ENCODE results near the gene ATP13A4.

ATP13A4 gene

GRCh38 chr3:193391902-193392301, 162.8 kb downstream of the ATP13A4 start:
- peak; percentile 44 for DNase-seq (ENCODE audit: low spot score)

GRCh38 chr3:193389335-193389734, 165.4 kb downstream of the ATP13A4 start:
- peak; percentile 6 for DNase-seq (ENCODE audit: low spot score)

GRCh38 chr3:193388361-193388760, 166.3 kb downstream of the ATP13A4 start:
- DNase-seq (ENCODE audit: low spot score): peak; percentile 18

DNA sequence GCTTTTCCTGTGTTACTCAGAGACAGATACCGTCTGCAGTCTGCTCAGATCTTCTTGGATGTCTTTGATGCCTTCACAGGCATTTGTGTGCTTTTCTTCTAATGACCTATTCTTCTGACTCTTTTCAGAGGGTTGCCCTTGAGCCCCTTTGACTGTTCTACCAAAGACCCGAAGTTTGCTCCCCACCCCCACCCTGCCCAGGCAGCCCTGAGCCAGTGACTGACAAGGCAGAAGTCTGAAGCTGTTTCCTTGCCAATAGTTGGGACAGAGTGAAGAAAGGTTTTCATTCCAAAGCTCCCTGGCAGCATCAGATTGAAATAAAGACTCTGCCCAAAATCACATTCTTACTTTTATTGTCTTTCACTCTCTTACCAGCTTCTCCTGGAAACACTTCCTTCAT, 167.1 kb downstream of the ATP13A4 start:
- DNase-seq (ENCODE audit: low spot score): peak; percentile 18

DNA sequence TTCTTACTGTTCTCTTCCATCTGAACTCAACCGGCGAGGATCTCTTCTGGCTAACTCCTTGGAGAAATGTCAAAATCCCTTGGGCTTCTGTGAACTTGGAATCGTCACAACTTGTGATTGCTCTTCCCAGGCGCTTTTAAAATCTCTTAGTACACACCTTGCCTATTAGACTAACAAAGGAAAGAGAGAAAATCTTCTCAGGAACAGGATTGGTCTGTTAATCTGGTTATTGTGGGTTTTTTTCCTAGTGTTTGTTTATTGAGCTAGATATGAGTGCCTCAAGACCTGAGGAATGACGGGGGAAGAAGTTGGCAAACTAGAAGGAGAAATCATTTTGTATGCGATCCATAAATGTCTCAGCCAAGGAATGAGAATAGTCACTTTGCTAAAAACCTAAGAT, 176.0 kb downstream of the ATP13A4 start, which contains the start of gene ATP13A5:
Gene ATP13A5, minus strand, starts transcription at position 48 of the 400 bp plus-strand sequence. Its CDS starts 28 bp downstream, at position 20.
- DNase-seq (ENCODE audit: low spot score): no peak

DNA sequence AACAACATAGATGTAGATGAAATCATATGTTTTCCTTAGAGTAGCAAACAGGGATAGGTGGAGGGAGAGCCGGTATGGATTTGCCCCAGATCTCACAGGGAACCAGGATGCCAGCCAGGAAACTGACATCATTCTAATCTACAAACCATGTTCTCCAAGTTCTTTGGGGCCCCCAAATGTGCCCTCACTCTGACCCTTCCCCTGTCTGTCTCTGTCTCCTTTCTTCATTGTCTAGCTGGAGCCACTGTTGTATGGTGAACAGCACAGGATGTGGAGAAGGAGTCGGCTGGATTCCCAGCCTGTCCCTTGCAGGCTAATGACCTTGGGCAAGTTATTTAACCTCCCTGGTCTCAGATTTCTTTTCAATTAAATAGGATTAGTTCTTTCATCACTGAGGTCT, 177.1 kb downstream of the ATP13A4 start:
- DNase-seq (ENCODE audit: low spot score): no peak

GRCh38 chr3:193375614-193376013, 179.1 kb downstream of the ATP13A4 start:
- DNase-seq (ENCODE audit: low spot score): no peak

DNA sequence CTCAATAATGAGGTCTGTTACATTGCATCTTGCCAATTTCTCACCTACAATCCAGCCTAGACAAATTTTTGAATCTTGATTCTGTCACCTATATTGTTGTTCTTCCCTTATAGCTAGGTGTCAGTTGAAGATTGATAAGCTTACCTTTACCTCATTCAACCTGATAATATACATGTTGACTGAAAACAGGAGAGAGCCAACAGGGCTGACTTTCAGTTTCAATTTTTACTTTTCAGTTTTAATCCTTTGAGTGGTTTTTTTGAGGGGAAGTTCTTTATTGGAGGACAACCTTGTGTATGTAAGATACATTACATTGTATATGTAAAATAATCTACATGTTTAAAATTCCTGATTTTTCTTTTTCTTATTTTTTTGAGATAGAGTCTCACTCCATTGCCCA, 181.9 kb downstream of the ATP13A4 start:
- DNase-seq (ENCODE audit: low spot score): no peak

DNA sequence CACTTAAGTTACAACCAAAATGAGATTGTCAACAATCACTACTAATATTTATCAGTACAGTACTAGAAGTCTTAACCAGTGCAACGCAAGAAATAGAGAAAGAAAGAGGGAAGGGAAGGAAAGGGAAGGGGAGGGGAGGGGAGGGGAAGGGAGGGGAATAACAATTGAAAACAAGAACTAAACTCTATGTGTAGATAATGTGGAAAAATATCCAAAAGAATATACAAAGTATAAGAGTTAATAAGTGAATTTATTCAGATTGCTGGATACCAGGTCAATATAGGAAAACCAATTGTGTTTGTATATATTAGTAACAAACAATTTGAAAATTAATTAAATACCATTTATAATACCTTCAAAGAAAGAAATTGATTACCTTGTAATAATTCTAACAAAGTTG, 186.8 kb downstream of the ATP13A4 start:
- no peak for DNase-seq (ENCODE audit: low spot score)

GRCh38 chr3:193357291-193357690, 197.4 kb downstream of the ATP13A4 start:
- DNase-seq (ENCODE audit: low spot score): no peak

- DNase-seq (ENCODE audit: low spot score): no peak
Observed at GRCh38 chr3:193354423-193354822, 200.3 kb downstream of the ATP13A4 start.
